HepG2 (cell line): ENCODE measurements around the gene PIK3R1. TPM values are rescaled to one million over a fixed set of nuclear protein-coding genes. Genes with fewer than 3 reads are reported as not detected.

Source experiments
- ATAC-seq: fragments of 200-7000 bp; cut with Tn5 transposase; 3 replicates; pipeline ENCODE4 v1.9.1; 2020; ENCODE audit warnings: mild to moderate bottlenecking, moderate library complexity
- BruUV-seq: library from RNA; stranded (reverse); fragments of 400-500 nt; replicated peaks from 2 replicates; lab custom pipeline; 2021; lab: Mats Ljungman, UMichigan
- CTCF ChIA-PET: fragments of 300-600 bp; formaldehyde crosslinking; extraction: SDS; loops from one replicate; lab custom pipeline; 2021; ENCODE audit warnings: low total read pairs, inconsistent platforms, low intra/inter-chr PET ratio; lab: Yijun Ruan, JAX
- POLR2A ChIA-PET: fragments of 350-600 bp; sonication (Branson Sonifier 250); formaldehyde crosslinking; loops from one replicate; lab custom pipeline; 2020; ENCODE audit warnings: antibody characterized with exemption, inconsistent platforms; lab: Yijun Ruan, JAX
- DNase-seq: peaks from one replicate; pipeline ENCODE4 v3.0.0-alpha.2; 2015; ENCODE audit warnings: low spot score
- FAIRE-seq: peaks from 3 replicates; lab custom pipeline; 2011; peaks lifted over from hg19 to GRCh38; lab: Jason Lieb, UNC
- H2AFZ ChIP-seq: one replicate; pipeline ENCODE4 v1.6.1; 2011; ENCODE audit warnings: low read length, inconsistent platforms
- H3K27ac ChIP-seq: fragments of 300-600 bp; 3 replicates; pipeline ENCODE4 v1.8.0; 2011; ENCODE audit warnings: mixed run types, mild to moderate bottlenecking, mixed read lengths, low read length, inconsistent platforms; ENCODE audit not compliant: insufficient read depth; ENCODE audit errors: extremely low read length
- H3K27me3 ChIP-seq, 2 experiments: fragments of 200-600 bp in 1 of 2; 2 replicates in 1 of 2; 3 replicates in 1 of 2; pipeline versions ENCODE4 v1.6.0 to v1.8.0; 2011; ENCODE audit warnings: low read length in 2 of 2, mild to moderate bottlenecking in 2 of 2, moderate library complexity in 2 of 2, inconsistent platforms in 1 of 2; ENCODE audit not compliant: insufficient read depth in 2 of 2, control insufficient read depth in 1 of 2
- H3K36me3 ChIP-seq, 2 experiments: fragments of 200-600 bp in 1 of 2; replicated peaks in 1 of 2; 2 replicates in 1 of 2; 3 replicates in 1 of 2; pipeline versions ENCODE4 v1.5.1 to v1.8.0; 2011; ENCODE audit warnings: low read length in 2 of 2, inconsistent platforms in 1 of 2; ENCODE audit not compliant: insufficient read depth in 2 of 2, control insufficient read depth in 1 of 2
- H3K4me1 ChIP-seq: 2 replicates; pipeline ENCODE4 v1.5.1; 2012; ENCODE audit warnings: low read length, inconsistent platforms; ENCODE audit not compliant: insufficient read depth
- H3K4me2 ChIP-seq: 2 replicates; pipeline ENCODE4 v1.6.0; 2011; ENCODE audit warnings: low read depth, low read length, inconsistent platforms
- H3K4me3 ChIP-seq, 3 experiments: fragments of 200-600 bp in 1 of 3; sonication (generic), shearing (Covaris generic) in 1 of 3; replicated peaks in 1 of 3; 2 replicates each; pipeline ENCODE4 v1.5.1; 2011 to 2016; ENCODE audit warnings: low read length in 3 of 3, inconsistent platforms in 2 of 3, low read depth in 2 of 3, mild to moderate bottlenecking in 2 of 3, control low read depth in 1 of 3, mixed read lengths in 1 of 3; ENCODE audit not compliant: insufficient read depth in 1 of 3
- H3K79me2 ChIP-seq: one replicate; pipeline ENCODE4 v1.6.1; 2011; ENCODE audit warnings: low read length, inconsistent platforms; ENCODE audit not compliant: insufficient read depth
- H3K9ac ChIP-seq: 2 replicates; pipeline ENCODE4 v1.6.0; 2011; ENCODE audit warnings: mild to moderate bottlenecking, low read depth, low read length, inconsistent platforms; ENCODE audit not compliant: insufficient read depth
- H3K9me3 ChIP-seq: 2 replicates; pipeline ENCODE4 v1.5.1; 2012; ENCODE audit warnings: mild to moderate bottlenecking, low read length
- H4K20me1 ChIP-seq: 2 replicates; pipeline ENCODE4 v1.6.0; 2011; ENCODE audit warnings: inconsistent platforms, mild to moderate bottlenecking, low read length, moderate library complexity; ENCODE audit not compliant: insufficient read depth
- EZH2 ChIP-seq: conservative IDR thresholded peaks from 2 replicates; pipeline ENCODE4 v1.6.1; 2012; ENCODE audit warnings: mild to moderate bottlenecking, low read depth, low read length, moderate library complexity
- FOXK1 ChIP-seq: sonication (generic); formaldehyde crosslinking; IDR thresholded peaks from 2 replicates; pipeline ENCODE4 v1.4.0; 2020; ENCODE audit warnings: low read depth, missing genetic modification reagents, borderline replicate concordance
- HOXA7 ChIP-seq: sonication (generic); formaldehyde crosslinking; IDR thresholded peaks from 2 replicates; pipeline ENCODE4 v1.8.1; 2022; ENCODE audit warnings: mild to moderate bottlenecking, missing genetic modification reagents, moderate library complexity
- MIXL1 ChIP-seq: IDR thresholded peaks from 2 replicates; pipeline ENCODE4 v1.6.1; 2016
- MNT ChIP-seq: fragments of 450-650 bp; IDR thresholded peaks from 2 replicates; pipeline ENCODE4 v1.6.1; 2016
- NR2F2 ChIP-seq: IDR thresholded peaks from 2 replicates; pipeline ENCODE4 v1.6.1; 2012; ENCODE audit warnings: low read depth, inconsistent platforms, borderline replicate concordance
- PHB2 ChIP-seq: fragments of 450-650 bp; IDR thresholded peaks from 2 replicates; pipeline ENCODE4 v1.6.1; 2018; ENCODE audit not compliant: partially characterized antibody
- THRA ChIP-seq: sonication (generic); formaldehyde crosslinking; IDR thresholded peaks from 2 replicates; pipeline ENCODE4 v1.4.0; 2020; ENCODE audit warnings: missing genetic modification reagents, borderline replicate concordance
- ZFYVE20 ChIP-seq: sonication (generic); formaldehyde crosslinking; IDR thresholded peaks from 2 replicates; pipeline ENCODE4 v1.8.0; 2023; ENCODE audit warnings: low read depth, mild to moderate bottlenecking, moderate library complexity, missing genetic modification reagents, borderline replicate concordance
- ZMYM2 ChIP-seq: sonication (generic); formaldehyde crosslinking; IDR thresholded peaks from 2 replicates; pipeline ENCODE4 v1.8.0; 2022; ENCODE audit warnings: mild to moderate bottlenecking, missing genetic modification reagents
- ZMYM3 ChIP-seq: sonication (generic); formaldehyde crosslinking; IDR thresholded peaks from 2 replicates; pipeline ENCODE4 v1.5.1; 2020; ENCODE audit warnings: mild to moderate bottlenecking, missing genetic modification reagents
- ZNF331 ChIP-seq: sonication (generic); formaldehyde crosslinking; IDR thresholded peaks from 2 replicates; pipeline ENCODE4 v1.4.0; 2020; ENCODE audit warnings: missing genetic modification reagents
- ZNF354B ChIP-seq: sonication (generic); formaldehyde crosslinking; IDR thresholded peaks from 2 replicates; pipeline ENCODE4 v1.8.0; 2022; ENCODE audit warnings: mild to moderate bottlenecking, missing genetic modification reagents
- ZNF747 ChIP-seq: sonication (generic); formaldehyde crosslinking; IDR thresholded peaks from 2 replicates; pipeline ENCODE4 v1.8.1; 2023; ENCODE audit warnings: missing genetic modification reagents, mild to moderate bottlenecking, borderline replicate concordance
- ZNF782 ChIP-seq: sonication (generic); formaldehyde crosslinking; IDR thresholded peaks from 2 replicates; pipeline ENCODE4 v1.4.0; 2020; ENCODE audit warnings: missing genetic modification reagents, mild to moderate bottlenecking, borderline replicate concordance
- ZNF792 ChIP-seq: IDR thresholded peaks from 2 replicates; pipeline ENCODE4 v1.6.1; 2016
- WGBS: methylation state at CpG from one replicate; pipeline ENCODE4 v1.1.6; 2017; ENCODE audit warnings: low lambda C conversion rate; 5-methylcytosine and 5-hydroxymethylcytosine counted together
- in situ Hi-C: cut with HindIII; loops from 2 replicates; pipeline ENCODE4 v1.10.0; 2017; ENCODE audit warnings: low pct_unique_long_range_greater_than_20kb; ENCODE audit not compliant: extremely low pct_ligation_motif_present
- intact Hi-C: fragments of 100-400 bp; cut with micrococcal nuclease; formaldehyde crosslinking; loops from one replicate; pipeline ENCODE4 v1.10.0; 2022; ENCODE audit not compliant: unreplicated experiment
- polyA plus RNA-seq, 8 experiments: library from polyadenylated mRNA; depleted of rRNA in 3 of 8; stranded (reverse) in 7 of 8; unstranded in 1 of 8; fragments of >200 nt; fragmentation: Illumina TruSeq in 4 of 8; extraction: Trizol in 4 of 8; gene quantifications; 2 replicates each; pipeline versions ENCODE4 v1.2.1 to v1.2.3, GENCODE V29; 2011 to 2016; ENCODE audit warnings: low read depth in 4 of 8, missing spikeins in 1 of 8, mixed read lengths in 1 of 8; ENCODE audit not compliant: insufficient read depth in 1 of 8
- total RNA-seq, 5 experiments: library from RNA; depleted of rRNA; stranded (reverse); fragments of >200 nt; fragmentation: Illumina TruSeq; extraction: Trizol; gene quantifications; 2 replicates each; pipeline ENCODE4 v1.2.3, GENCODE V29; 2016; ENCODE audit warnings: low read depth in 1 of 5

The PIK3R1 gene
- total and polyA plus RNA-seq, 2 of the 13 experiments (the other 11 are each of a cell fraction or from before 2014, with no cell fraction given), result 8.4 to 21.3 TPM

GRCh38 chr5:68306361-68307014, 90.9 kb downstream of the PIK3R1 start (continued):
- TF ChIP-seq EZH2, result no peak
- no peak for TF ChIP-seq ZMYM2 (CRISPR knock-in tag)
- no peak for TF ChIP-seq ZNF747 (CRISPR knock-in tag)
- no peak for TF ChIP-seq ZFYVE20 (CRISPR knock-in tag)
- TF ChIP-seq MIXL1 (CRISPR knock-in tag), result no peak

GRCh38 chr5:68313336-68313735, 97.8 kb downstream of the PIK3R1 start:
- no peak for ATAC-seq
- no peak for DNase-seq
- H3K9me3 ChIP-seq, result no peaks in the 10 kb centered on the region
- H4K20me1 ChIP-seq, result no peaks in the 10 kb centered on the region
- no peak overlapping the region for H2AFZ ChIP-seq
- 0 out of 2 replicates have a peak, but pooled peaks cover 6% of the 10 kb centered on the region for H3K4me1 ChIP-seq
- no peak for FAIRE-seq
- 23% methylated on average over 2 of the region's 2 CpGs for WGBS
- no peak for TF ChIP-seq HOXA7 (CRISPR knock-in tag)
- no peak for TF ChIP-seq NR2F2
- no peak for TF ChIP-seq ZMYM3 (CRISPR knock-in tag)
- no peak for TF ChIP-seq MNT
- TF ChIP-seq ZNF354B (CRISPR knock-in tag), result no peak
- TF ChIP-seq THRA, result no peak
- no peak for TF ChIP-seq ZNF782 (CRISPR knock-in tag)
- no peak for TF ChIP-seq ZNF331 (CRISPR knock-in tag)
- no peak for TF ChIP-seq FOXK1 (CRISPR knock-in tag)
- no peak for TF ChIP-seq ZNF792
- no peak for TF ChIP-seq PHB2
- intact Hi-C loops (no loop called here), in situ Hi-C loops (no loop called here)
- no peak overlapping the region for H3K9ac ChIP-seq
- BruUV-seq, result no TSS peak
- no peak overlapping the region for H3K27ac ChIP-seq
- H3K4me3 ChIP-seq, result no peak overlapping the region
- ChIA-PET CTCF (no interaction called here), POLR2A (no interaction called here)
- no peaks in the 10 kb centered on the region for H3K36me3 ChIP-seq
- H3K79me2 ChIP-seq, result no peaks in the 10 kb centered on the region
- no peak overlapping the region for H3K4me2 ChIP-seq
- H3K27me3 ChIP-seq, result no peaks in the 10 kb centered on the region
